OCI-LY3 (cell line): Measurements from ENCODE around the gene ITPKB.

Experiments used
- H2AFZ ChIP-seq: fragments of 200-600, 300-600 bp; shearing (Covaris generic); 2 replicates; pipeline ENCODE4 v1.6.0; 2014; ENCODE audit warnings: antibody characterized with exemption, low read depth, low read length
- H3K27ac ChIP-seq: fragments of 200-600, 300-600 bp; sonication (generic); 2 replicates; pipeline ENCODE4 v1.5.1; 2014; ENCODE audit warnings: mild to moderate bottlenecking, low read length, moderate library complexity, mixed read lengths
- H3K27me3 ChIP-seq: fragments of 200-600, 300-600 bp; sonication (generic); 2 replicates; pipeline ENCODE4 v1.6.1; 2014; ENCODE audit warnings: low read depth, low read length, mixed read lengths
- H3K36me3 ChIP-seq: fragments of 200-600, 300-600 bp; sonication (generic); replicated peaks from 2 replicates; pipeline ENCODE3; 2014; ENCODE audit warnings: low read depth, low read length, mixed read lengths
- H3K4me1 ChIP-seq: fragments of 300-600, 200-600 bp; sonication (generic); 2 replicates; pipeline ENCODE4 v1.6.1; 2014; ENCODE audit warnings: low read length, mixed read lengths
- H3K4me2 ChIP-seq: fragments of 200-600, 300-600 bp; sonication (generic); 2 replicates; pipeline ENCODE4 v1.6.1; 2014; ENCODE audit warnings: low read length, mixed read lengths
- H3K4me3 ChIP-seq: fragments of 300-600, 200-600 bp; sonication (generic); 2 replicates; pipeline ENCODE4 v1.5.1; 2014; ENCODE audit warnings: antibody characterized with exemption, mild to moderate bottlenecking, low read length, moderate library complexity
- H3K79me2 ChIP-seq: fragments of 300-600, 200-600 bp; shearing (Covaris generic); 2 replicates; pipeline ENCODE4 v1.6.1; 2014; ENCODE audit warnings: mild to moderate bottlenecking, low read length, mixed read lengths
- H3K9ac ChIP-seq: fragments of 300-600, 200-600 bp; shearing (Covaris generic); 2 replicates; pipeline ENCODE4 v1.6.0; 2014; ENCODE audit warnings: mild to moderate bottlenecking, low read length, moderate library complexity
- H3K9me3 ChIP-seq: fragments of 200-600, 300-600 bp; shearing (Covaris generic); 2 replicates; pipeline ENCODE4 v1.6.1; 2014; ENCODE audit warnings: low read length, mixed read lengths; ENCODE audit not compliant: insufficient read depth
- H4K20me1 ChIP-seq: fragments of 200-600, 300-600 bp; sonication (generic); 2 replicates; pipeline ENCODE4 v1.6.1; 2016; ENCODE audit warnings: low read length, mixed read lengths; ENCODE audit not compliant: insufficient read depth
- CTCF ChIP-seq: fragments of 200-600, 300-600 bp; sonication (generic); IDR thresholded peaks from 2 replicates; pipeline ENCODE4 v1.5.1; 2014; ENCODE audit warnings: antibody characterized with exemption, low read length, low read depth
- EZH2phosphoT487 ChIP-seq: fragments of 200-600 bp; shearing (Covaris generic); IDR thresholded peaks from 2 replicates; pipeline ENCODE4 v1.6.1; 2018; ENCODE audit warnings: antibody characterized with exemption, mixed run types, low read depth

The ITPKB gene

GRCh38 chr1:226609836-226610455, 129.1 kb downstream of the ITPKB start:
- no peak for TF ChIP-seq EZH2phosphoT487
- no peak for TF ChIP-seq CTCF
- Histone ChIP-seq H4K20me1 (no peaks in the 10 kb centered on the region), H3K9ac (no peak overlapping the region), H2AFZ (no peak overlapping the region), H3K9me3 (no peaks in the 10 kb centered on the region), H3K79me2 (no peaks in the 10 kb centered on the region), H3K4me3 (no peak overlapping the region), H3K4me1 (no peaks in the 10 kb centered on the region), H3K4me2 (no peak overlapping the region), H3K36me3 (no peaks in the 10 kb centered on the region), H3K27me3 (peaks cover 18% of the 10 kb centered on the region; the same call in 1 of the 2 replicates), H3K27ac (no peak overlapping the region)

GRCh38 chr1:226608699-226609505, 130.2 kb downstream of the ITPKB start:
- Histone ChIP-seq H3K36me3 (no peaks in the 10 kb centered on the region), H3K27ac (no peak overlapping the region), H3K4me1 (no peaks in the 10 kb centered on the region), H2AFZ (no peak overlapping the region), H3K9ac (no peak overlapping the region), H3K27me3 (peaks cover 18% of the 10 kb centered on the region; the same call in 1 of the 2 replicates), H3K4me3 (no peak overlapping the region), H3K4me2 (no peak overlapping the region), H4K20me1 (no peaks in the 10 kb centered on the region), H3K79me2 (no peaks in the 10 kb centered on the region), H3K9me3 (no peaks in the 10 kb centered on the region)
- TF ChIP-seq EZH2phosphoT487 (no peak), CTCF (peak; percentile 95)

- Histone ChIP-seq H3K9ac (no peak overlapping the region), H3K9me3 (no peaks in the 10 kb centered on the region), H4K20me1 (no peaks in the 10 kb centered on the region), H3K79me2 (no peaks in the 10 kb centered on the region), H3K36me3 (no peaks in the 10 kb centered on the region), H3K27me3 (peaks cover 12% of the 10 kb centered on the region; the same call in 1 of the 2 replicates), H3K4me1 (no peaks in the 10 kb centered on the region), H3K27ac (no peak overlapping the region), H3K4me3 (no peak overlapping the region), H2AFZ (no peak overlapping the region), H3K4me2 (no peak overlapping the region)
- TF ChIP-seq CTCF (no peak), EZH2phosphoT487 (no peak)
These were observed 131.3 kb downstream of the ITPKB start for GRCh38 chr1:226607821-226608220.

GRCh38 chr1:226607268-226607660, 131.8 kb downstream of the ITPKB start:
- peaks cover 12% of the 10 kb centered on the region; the same call in 1 of the 2 replicates for H3K27me3 ChIP-seq
- H2AFZ ChIP-seq, result no peak overlapping the region
- H4K20me1 ChIP-seq, result no peaks in the 10 kb centered on the region
- no peaks in the 10 kb centered on the region for H3K79me2 ChIP-seq
- no peak overlapping the region for H3K4me2 ChIP-seq
- H3K4me3 ChIP-seq, result no peak overlapping the region
- H3K27ac ChIP-seq, result no peak overlapping the region
- no peak overlapping the region for H3K9ac ChIP-seq
- TF ChIP-seq EZH2phosphoT487 (no peak), CTCF (no peak)
- H3K9me3 ChIP-seq, result no peaks in the 10 kb centered on the region
- no peaks in the 10 kb centered on the region for H3K36me3 ChIP-seq
- H3K4me1 ChIP-seq, result no peaks in the 10 kb centered on the region
